Measurements from ENCODE around the gene SRCIN1.

The SRCIN1 gene

GRCh38 chr17:38585918-38586529 lies 19.7 kb downstream of the SRCIN1 start:
- intact Hi-C loops (cut with DNase I) = no loop called here
- no peak for DNase-seq

DNA sequence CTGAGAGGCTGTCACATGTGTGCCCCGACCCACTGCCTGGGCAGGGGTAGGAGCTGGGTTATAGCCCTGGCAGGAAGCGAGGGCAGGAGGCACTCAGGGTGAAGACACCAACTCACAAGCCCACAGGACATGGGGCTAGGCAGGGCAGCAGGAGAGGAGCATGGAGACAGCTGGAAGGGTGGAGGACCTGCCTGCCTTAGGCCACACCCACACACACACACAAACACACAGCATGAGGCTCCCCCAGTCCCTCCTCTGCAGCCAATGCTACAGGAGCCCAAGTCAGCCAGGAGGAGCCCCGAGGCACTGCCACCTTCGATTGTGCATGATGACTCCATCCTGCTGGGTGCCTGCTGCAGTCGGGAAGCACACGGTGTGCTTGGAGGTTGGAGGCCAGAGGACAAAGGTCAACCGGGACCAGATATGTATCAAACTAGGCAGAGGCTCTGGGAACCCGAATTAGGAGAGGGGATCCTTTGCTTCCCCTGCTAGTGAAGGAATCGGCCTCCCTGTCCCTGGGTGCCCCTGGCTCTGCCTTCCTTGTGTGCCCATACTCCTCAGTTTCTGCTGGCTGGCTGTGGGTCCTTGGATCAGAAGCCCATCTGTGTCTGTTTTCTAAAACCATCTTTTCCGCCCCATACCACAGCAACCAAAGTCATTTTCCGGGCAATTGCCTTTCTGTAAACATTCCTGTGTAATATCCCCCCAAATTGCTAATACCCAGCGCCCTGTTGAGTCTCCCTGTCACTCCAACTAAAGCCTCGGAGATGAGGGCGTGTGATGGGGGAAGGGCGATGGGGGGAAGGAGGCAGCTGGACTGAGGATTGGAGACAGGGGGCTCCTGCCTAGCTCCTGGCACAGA lies 20.5 kb downstream of the SRCIN1 start:
- DNase-seq = no peak
- intact Hi-C loops (cut with DNase I) = no loop called here

DNA sequence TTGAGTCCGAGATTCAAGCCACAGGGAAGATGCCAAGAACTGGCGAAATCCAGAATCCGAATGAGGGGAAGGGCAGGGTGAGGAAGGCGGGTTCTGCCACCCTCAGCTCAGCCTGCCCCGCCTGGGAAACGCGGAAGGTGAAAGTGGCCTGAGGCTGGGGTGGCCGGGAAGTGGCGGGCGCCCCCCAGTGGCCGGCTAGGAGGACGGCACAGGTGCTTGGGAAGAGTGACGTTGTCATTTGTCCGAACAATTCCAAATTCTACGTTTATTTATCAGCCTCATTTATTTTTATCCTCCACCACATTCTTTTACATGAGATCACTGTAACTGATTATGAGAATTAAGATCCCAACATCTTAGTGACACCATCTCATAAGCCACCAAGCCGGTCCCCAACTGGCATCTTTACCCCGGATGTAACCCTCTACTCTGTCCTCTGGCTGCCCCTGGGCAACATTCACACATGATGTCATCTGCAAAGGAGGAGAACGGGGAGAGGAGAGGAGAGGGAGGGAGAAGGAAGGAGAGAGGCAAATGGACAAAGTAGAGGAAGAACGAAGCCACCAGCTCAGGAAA lies 21.3 kb downstream of the SRCIN1 start:
- intact Hi-C loops (cut with DNase I) = no loop called here
- peak in 41 of 42 donors; percentile 43 to 89 (median 77) for DNase-seq

- no peak for DNase-seq
- intact Hi-C loops (cut with DNase I) = no loop called here
These were observed 21.9 kb downstream of the SRCIN1 start for GRCh38 chr17:38583828-38584349.

DNA sequence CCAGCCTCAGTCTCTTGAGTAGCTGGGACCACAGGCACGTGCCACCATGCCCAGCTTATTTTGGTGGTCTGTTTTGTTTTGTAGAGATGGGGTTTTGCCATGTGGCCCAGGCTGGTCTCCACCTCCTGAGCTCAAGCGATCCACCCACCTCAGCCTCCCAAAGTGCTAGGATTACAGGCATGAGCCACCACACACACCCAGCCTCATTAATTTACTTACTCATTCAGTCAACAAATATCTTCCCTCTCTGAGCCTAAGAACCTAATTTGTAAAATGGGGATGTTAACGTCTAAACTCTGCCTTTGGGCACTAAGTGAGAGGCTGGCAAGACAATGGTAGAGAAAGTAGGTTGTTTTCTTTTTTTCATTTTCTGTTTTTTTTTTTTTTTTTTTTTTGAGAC lies 22.6 kb downstream of the SRCIN1 start:
- intact Hi-C loops (cut with DNase I) = no loop called here
- DNase-seq = no peak

- intact Hi-C loops (cut with DNase I) = no loop called here
- DNase-seq = no peak
These were observed 23.7 kb downstream of the SRCIN1 start for GRCh38 chr17:38582069-38582468.

DNA sequence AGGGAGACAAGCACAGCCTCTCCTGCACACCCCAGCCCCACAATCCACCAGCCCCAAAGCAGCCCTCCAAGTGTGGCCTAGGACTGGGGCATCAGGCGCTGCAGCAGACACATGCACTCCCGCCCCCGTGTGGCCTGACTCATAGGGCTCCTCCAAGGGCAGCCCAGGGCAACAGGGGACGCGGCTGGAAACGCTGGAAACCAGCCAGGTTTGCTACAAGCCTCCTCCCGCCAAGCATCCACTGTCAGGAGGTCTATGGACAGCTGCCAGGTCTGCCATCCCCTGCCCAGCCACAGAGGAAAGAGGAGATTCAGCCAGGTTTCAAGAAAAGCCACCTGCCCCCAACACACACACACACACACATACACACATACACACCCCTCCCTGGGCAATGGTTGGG lies 25.8 kb downstream of the SRCIN1 start:
- peak; percentile 29 to 90 (median 76) for DNase-seq

GRCh38 chr17:38579083-38579480 lies 26.7 kb downstream of the SRCIN1 start:
- intact Hi-C loops (cut with DNase I) = no loop called here
- DNase-seq = no peak

More for the DNA sequence above, 25.8 kb downstream of the SRCIN1 start:
- intact Hi-C loops (cut with DNase I) = no loop called here

DNA sequence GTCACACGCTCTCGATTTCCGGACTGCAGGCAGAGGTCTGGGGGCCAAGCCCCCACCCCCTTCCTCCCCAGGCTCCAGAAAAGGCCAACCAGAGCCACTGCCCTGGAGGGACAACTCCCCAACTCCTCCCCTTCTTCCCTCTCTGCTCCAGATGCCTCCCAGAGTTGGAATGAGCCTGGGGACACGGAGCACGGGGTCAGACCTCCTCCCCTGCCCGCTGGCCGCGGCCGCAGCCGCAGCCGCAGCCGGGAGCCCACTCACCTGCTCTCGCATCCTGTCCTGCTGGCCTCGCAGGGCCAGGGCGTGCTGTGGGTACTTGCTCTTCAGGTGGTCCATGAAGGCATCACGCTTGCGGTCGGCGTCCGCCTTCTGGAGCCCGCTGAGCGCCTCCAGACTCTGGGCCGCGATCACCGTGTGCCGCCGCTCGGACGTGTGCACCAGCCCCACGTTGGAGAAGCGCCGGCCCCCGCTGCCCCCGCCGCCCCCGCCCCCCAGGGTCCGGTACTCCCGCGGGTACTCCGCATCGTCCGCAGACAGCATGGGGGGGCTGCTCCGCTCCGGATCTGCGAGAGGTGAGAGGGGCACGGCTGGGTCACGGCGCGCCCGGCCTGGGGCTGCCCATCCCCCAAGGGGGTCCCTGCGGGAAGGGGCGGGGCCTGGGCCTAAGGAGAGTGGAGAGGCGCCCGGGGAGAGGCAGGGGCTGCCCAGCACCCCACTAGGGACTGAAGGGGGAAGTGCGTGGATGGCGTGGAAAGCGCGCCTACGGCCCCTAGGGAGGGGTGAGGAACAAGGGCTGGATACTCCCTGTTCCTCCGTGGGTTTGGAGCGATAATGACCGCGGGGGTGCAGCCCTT lies 27.3 kb downstream of the SRCIN1 start:
- no peak for DNase-seq
- intact Hi-C loops (cut with DNase I) = no loop called here

GRCh38 chr17:38577645-38578173 lies 28.0 kb downstream of the SRCIN1 start:
- intact Hi-C loops (cut with DNase I) = no loop called here
- DNase-seq = no peak

DNA sequence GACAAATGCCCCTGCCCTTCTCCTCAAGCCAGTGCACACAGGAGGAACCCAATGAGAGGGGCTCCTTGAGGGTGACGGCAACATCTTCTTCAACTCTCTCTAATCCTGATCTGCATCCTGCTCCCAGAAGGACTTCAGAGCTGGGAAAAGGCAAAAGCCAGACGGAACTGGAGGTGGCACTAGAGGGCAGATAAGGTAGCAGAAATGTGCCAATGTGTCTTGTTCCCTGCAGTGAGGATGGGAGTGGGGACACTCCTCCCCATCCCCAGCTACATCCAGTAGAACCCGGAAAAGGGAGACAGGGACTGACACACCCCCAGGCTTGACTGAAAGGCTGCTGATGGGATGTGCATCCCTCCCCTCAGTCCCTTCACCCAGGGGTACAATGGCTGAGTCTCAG lies 28.5 kb downstream of the SRCIN1 start:
- intact Hi-C loops (cut with DNase I) = no loop called here
- DNase-seq = no peak

DNA sequence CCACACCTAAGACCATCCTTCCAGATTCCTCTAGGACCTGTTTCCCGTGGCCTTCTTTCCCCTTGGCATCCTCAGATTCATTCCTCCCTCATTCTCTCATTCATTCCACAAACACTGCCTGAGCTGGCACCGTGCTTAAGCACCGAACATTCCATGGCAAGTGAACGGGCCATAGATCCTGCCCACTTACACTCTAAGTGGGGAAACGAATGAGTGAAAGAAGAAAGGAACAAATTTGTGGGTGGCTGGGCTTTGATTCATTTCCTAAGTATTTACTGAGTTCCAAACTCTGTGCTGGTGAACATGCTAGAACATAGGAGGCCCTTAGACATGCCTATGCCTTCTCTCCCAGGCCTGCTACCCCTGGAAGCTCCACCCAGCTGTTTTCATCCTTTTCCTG lies 30.0 kb downstream of the SRCIN1 start:
- intact Hi-C loops (cut with DNase I) = no loop called here
- no peak for DNase-seq

DNA sequence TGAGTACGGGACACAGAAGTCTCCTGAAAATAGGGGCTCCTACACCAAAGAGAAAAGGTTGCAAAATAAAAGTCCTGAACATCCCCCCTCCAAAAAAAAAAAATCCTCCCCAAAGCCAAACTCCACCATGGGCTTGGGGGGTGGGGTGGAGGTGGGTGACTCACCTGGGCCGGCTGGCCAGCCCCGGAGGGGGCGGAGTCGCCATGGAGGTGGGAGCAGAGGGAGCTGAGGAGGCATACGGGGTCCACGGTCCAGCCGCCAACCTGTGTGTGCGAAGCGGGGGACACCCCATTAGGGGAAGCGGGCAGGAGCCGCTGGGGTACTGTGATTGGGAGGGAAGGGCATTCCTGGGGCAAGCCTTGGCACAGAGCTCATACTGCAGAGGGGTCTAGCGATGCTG lies 31.0 kb downstream of the SRCIN1 start:
- intact Hi-C loops (cut with DNase I) = no loop called here
- no peak for DNase-seq

GRCh38 chr17:38572669-38573365 lies 32.9 kb downstream of the SRCIN1 start:
- DNase-seq = peak; percentile 56 to 88 (median 76)
- intact Hi-C loops (cut with DNase I) = no loop called here

GRCh38 chr17:38571833-38572668 lies 33.7 kb downstream of the SRCIN1 start:
- intact Hi-C loops (cut with DNase I) = no loop called here
- DNase-seq = peak in 10 of 42 donors; percentile 41 to 63 (median 51)

GRCh38 chr17:38569701-38570512 lies 35.8 kb downstream of the SRCIN1 start:
- peak in 36 of 42 donors; percentile 20 to 81 (median 61) for DNase-seq
- intact Hi-C loops (cut with DNase I) = no loop called here
